MM.1S (cell line): Measurements from ENCODE around the gene SUOX.

Source experiments
- DNase-seq: peaks from one replicate; pipeline ENCODE4 v3.0.0-alpha.2; 2015
- H2AFZ ChIP-seq: fragments of 300-600 bp; sonication (generic); 2 replicates; pipeline ENCODE4 v1.6.0; 2016; ENCODE audit warnings: antibody characterized with exemption, low read length
- H3F3A ChIP-seq: fragments of 300-600 bp; sonication (generic); 2 replicates; pipeline ENCODE4 v1.6.1; 2016; ENCODE audit warnings: mild to moderate bottlenecking, antibody characterized with exemption, low read length, moderate library complexity, mixed read lengths; ENCODE audit not compliant: insufficient read depth
- H3K27ac ChIP-seq: fragments of 300-600 bp; sonication (generic); 2 replicates; pipeline ENCODE4 v1.5.1; 2016; ENCODE audit warnings: mild to moderate bottlenecking, low read length
- H3K27me3 ChIP-seq: fragments of 300-600 bp; sonication (generic); replicated peaks from 2 replicates; pipeline ENCODE4 v1.6.0; 2016; ENCODE audit warnings: low read length; ENCODE audit not compliant: insufficient read depth
- H3K36me3 ChIP-seq: fragments of 300-600 bp; sonication (generic); replicated peaks from 2 replicates; pipeline ENCODE4 v1.6.1; 2016; ENCODE audit warnings: mild to moderate bottlenecking, low read length, mixed read lengths; ENCODE audit not compliant: insufficient read depth
- H3K4me1 ChIP-seq: fragments of 300-600 bp; sonication (generic); 2 replicates; pipeline ENCODE4 v1.6.1; 2016; ENCODE audit warnings: low read length, mixed read lengths
- H3K4me2 ChIP-seq: fragments of 300-600 bp; sonication (generic); 2 replicates; pipeline ENCODE4 v1.6.0; 2016; ENCODE audit warnings: low read depth, low read length
- H3K4me3 ChIP-seq: fragments of 300-600 bp; sonication (generic); 2 replicates; pipeline ENCODE4 v1.5.1; 2016; ENCODE audit warnings: low read length, mixed read lengths
- H3K79me2 ChIP-seq: fragments of 300-600 bp; sonication (generic); 2 replicates; pipeline ENCODE4 v1.6.1; 2016; ENCODE audit warnings: mixed run types, low read length, mixed read lengths
- H3K9ac ChIP-seq: fragments of 300-600 bp; sonication (generic); 2 replicates; pipeline ENCODE4 v1.6.1; 2016; ENCODE audit warnings: low read length, mixed read lengths
- H3K9me2 ChIP-seq: fragments of 300-600 bp; sonication (generic); replicated peaks from 2 replicates; pipeline ENCODE4 v1.6.1; 2016; ENCODE audit warnings: mild to moderate bottlenecking, low read length, mixed read lengths; ENCODE audit not compliant: insufficient read depth
- H3K9me3 ChIP-seq: fragments of 300-600 bp; sonication (generic); replicated peaks from 2 replicates; pipeline ENCODE4 v1.6.1; 2016; ENCODE audit warnings: mild to moderate bottlenecking, low read length, mixed read lengths; ENCODE audit not compliant: insufficient read depth
- H4K20me1 ChIP-seq: fragments of 300-600 bp; sonication (generic); 2 replicates; pipeline ENCODE4 v1.6.1; 2016; ENCODE audit warnings: mild to moderate bottlenecking, low read length, moderate library complexity, mixed read lengths; ENCODE audit not compliant: insufficient read depth
- CTCF ChIP-seq: fragments of 300-600 bp; sonication (generic); IDR thresholded peaks from 2 replicates; pipeline ENCODE4 v1.5.1; 2016; ENCODE audit warnings: antibody characterized with exemption, low read length, mixed read lengths
- EZH2 ChIP-seq: fragments of 300-600 bp; sonication (generic); optimal IDR thresholded peaks from 2 replicates; pipeline ENCODE3; 2017; ENCODE audit warnings: low read depth, mild to moderate bottlenecking, antibody characterized with exemption, low read length, mixed read lengths
- EZH2phosphoT487 ChIP-seq: fragments of 300-600 bp; sonication (generic); IDR thresholded peaks from 2 replicates; pipeline ENCODE4 v1.6.1; 2018; ENCODE audit warnings: antibody characterized with exemption, low read length

SUOX gene

GRCh38 chr12:55996715-55997534 is at the start of gene SUOX:
Gene SUOX (plus strand): TSS chr12:55997276. CDS start chr12:56002222, 4,946 bp downstream.
- H3K27me3 ChIP-seq = no peaks in the 10 kb centered on the region
- peak; percentile 98 for DNase-seq
- H3K79me2 ChIP-seq = no peaks in the 10 kb centered on the region
- H3K9me3 ChIP-seq = no peaks in the 10 kb centered on the region
- peak within 1 kb of the TSS; percentile 90 for H3K4me2 ChIP-seq
- no peak for TF ChIP-seq EZH2
- no peak for TF ChIP-seq CTCF
- TF ChIP-seq EZH2phosphoT487 = no peak
- 0 out of 2 replicates have a peak, but pooled peaks cover 4% of the 10 kb centered on the region for H3K4me1 ChIP-seq
- peak within 1 kb of the TSS; percentile 84 for H2AFZ ChIP-seq
- H3K27ac ChIP-seq = peak within 1 kb of the TSS; percentile 17; the same call in 1 of the 2 replicates
- H3K4me3 ChIP-seq = peak within 1 kb of the TSS; percentile 68
- H3K36me3 ChIP-seq = no peaks in the 10 kb centered on the region
- H3F3A ChIP-seq = peaks cover 9% of the 10 kb centered on the region; the same call in 1 of the 2 replicates
- no peaks in the 10 kb centered on the region for H3K9me2 ChIP-seq
- H3K9ac ChIP-seq = peak within 1 kb of the TSS; percentile 66
- H4K20me1 ChIP-seq = no peaks in the 10 kb centered on the region

GRCh38 chr12:55955344-55955743 is 41.7 kb upstream of the SUOX start:
- no peaks in the 10 kb centered on the region for H4K20me1 ChIP-seq
- no peaks in the 10 kb centered on the region for H3K9me2 ChIP-seq
- H3K27ac ChIP-seq = no peak overlapping the region
- no peaks in the 10 kb centered on the region for H3K4me1 ChIP-seq
- H3K4me2 ChIP-seq = no peak overlapping the region
- H3K27me3 ChIP-seq = no peaks in the 10 kb centered on the region
- no peak overlapping the region for H3K4me3 ChIP-seq
- no peak overlapping the region for H3K9ac ChIP-seq
- no peak for DNase-seq
- H3K9me3 ChIP-seq = no peaks in the 10 kb centered on the region
- H2AFZ ChIP-seq = no peak overlapping the region
- no peaks in the 10 kb centered on the region for H3K79me2 ChIP-seq
- H3F3A ChIP-seq = no peaks in the 10 kb centered on the region
- TF ChIP-seq EZH2 (no peak), CTCF (no peak), EZH2phosphoT487 (no peak)
- H3K36me3 ChIP-seq = no peaks in the 10 kb centered on the region

- no peak overlapping the region for H3K27ac ChIP-seq
- H3K27me3 ChIP-seq = no peaks in the 10 kb centered on the region
- H3K36me3 ChIP-seq = no peaks in the 10 kb centered on the region
- H3K9me2 ChIP-seq = no peaks in the 10 kb centered on the region
- H3K9ac ChIP-seq = no peak overlapping the region
- no peaks in the 10 kb centered on the region for H3K79me2 ChIP-seq
- no peak for DNase-seq
- no peak overlapping the region for H3K4me2 ChIP-seq
- H3F3A ChIP-seq = no peaks in the 10 kb centered on the region
- H3K4me3 ChIP-seq = no peak overlapping the region
- TF ChIP-seq EZH2 (no peak), CTCF (no peak; the same call in 1 of the 2 replicates), EZH2phosphoT487 (no peak)
- no peaks in the 10 kb centered on the region for H4K20me1 ChIP-seq
- H3K4me1 ChIP-seq = no peaks in the 10 kb centered on the region
- no peaks in the 10 kb centered on the region for H3K9me3 ChIP-seq
- H2AFZ ChIP-seq = no peak overlapping the region
Measured at GRCh38 chr12:55955800-55956508, 41.1 kb upstream of the SUOX start.
